NCI-H446 treated with DMSO at 0.1 percent for 48 hours (cell line): ENCODE results near the gene ADAMTS2.

Source experiments
- DNase-seq: peaks from one replicate; lab custom pipeline; 2025; lab: John Stamatoyannopoulos, UW

The ADAMTS2 gene

GRCh38 chr5:179177711-179178575, 167.3 kb downstream of the ADAMTS2 start:
- DNase-seq = peak; percentile 28

- no peak for DNase-seq
These were observed 168.6 kb downstream of the ADAMTS2 start for GRCh38 chr5:179176571-179177230.

GRCh38 chr5:179176166-179176565, 169.1 kb downstream of the ADAMTS2 start:
- no peak for DNase-seq

- DNase-seq = no peak
These were observed 173.2 kb downstream of the ADAMTS2 start for GRCh38 chr5:179171816-179172745.

- no peak for DNase-seq
These were observed 173.9 kb downstream of the ADAMTS2 start for GRCh38 chr5:179171251-179171815.

- no peak for DNase-seq
These were observed 174.7 kb downstream of the ADAMTS2 start for GRCh38 chr5:179170606-179171005.

- DNase-seq = no peak
These were observed 175.4 kb downstream of the ADAMTS2 start for GRCh38 chr5:179169836-179170235.

GRCh38 chr5:179168664-179169063, 176.6 kb downstream of the ADAMTS2 start:
- DNase-seq = no peak

GRCh38 chr5:179167871-179168451, 177.3 kb downstream of the ADAMTS2 start:
- no peak for DNase-seq

- DNase-seq = no peak
These were observed 178.1 kb downstream of the ADAMTS2 start for GRCh38 chr5:179166886-179167841.

- DNase-seq = no peak
These were observed 178.9 kb downstream of the ADAMTS2 start for GRCh38 chr5:179166171-179166885.

GRCh38 chr5:179165421-179166170, 179.7 kb downstream of the ADAMTS2 start:
- DNase-seq = no peak

GRCh38 chr5:179164331-179165311, 180.6 kb downstream of the ADAMTS2 start:
- no peak for DNase-seq

GRCh38 chr5:179163236-179164155, 181.8 kb downstream of the ADAMTS2 start:
- DNase-seq = no peak

GRCh38 chr5:179162351-179163235, 182.7 kb downstream of the ADAMTS2 start:
- no peak for DNase-seq

GRCh38 chr5:179161901-179162300, 183.4 kb downstream of the ADAMTS2 start:
- DNase-seq = no peak
